ENCODE results near the gene KCNJ15.

- TF ChIP-seq POLR2AphosphoS5 (IDR thresholded peaks at IDR 0.05; ENCODE audit: low read length) (no peak), YY1 (IDR thresholded peaks at IDR 0.05; ENCODE audit: low read depth, low read length) (no peak), BACH1 (IDR thresholded peaks at IDR 0.05; ENCODE audit: borderline replicate concordance) (no peak), EP300 (IDR thresholded peaks at IDR 0.05; ENCODE audit: borderline replicate concordance in 1 of 2, control insufficient read depth in 1 of 2, low read depth in 2 of 2, low read length in 2 of 2) (no peak)
- TF ChIP-seq, protein P1, sequence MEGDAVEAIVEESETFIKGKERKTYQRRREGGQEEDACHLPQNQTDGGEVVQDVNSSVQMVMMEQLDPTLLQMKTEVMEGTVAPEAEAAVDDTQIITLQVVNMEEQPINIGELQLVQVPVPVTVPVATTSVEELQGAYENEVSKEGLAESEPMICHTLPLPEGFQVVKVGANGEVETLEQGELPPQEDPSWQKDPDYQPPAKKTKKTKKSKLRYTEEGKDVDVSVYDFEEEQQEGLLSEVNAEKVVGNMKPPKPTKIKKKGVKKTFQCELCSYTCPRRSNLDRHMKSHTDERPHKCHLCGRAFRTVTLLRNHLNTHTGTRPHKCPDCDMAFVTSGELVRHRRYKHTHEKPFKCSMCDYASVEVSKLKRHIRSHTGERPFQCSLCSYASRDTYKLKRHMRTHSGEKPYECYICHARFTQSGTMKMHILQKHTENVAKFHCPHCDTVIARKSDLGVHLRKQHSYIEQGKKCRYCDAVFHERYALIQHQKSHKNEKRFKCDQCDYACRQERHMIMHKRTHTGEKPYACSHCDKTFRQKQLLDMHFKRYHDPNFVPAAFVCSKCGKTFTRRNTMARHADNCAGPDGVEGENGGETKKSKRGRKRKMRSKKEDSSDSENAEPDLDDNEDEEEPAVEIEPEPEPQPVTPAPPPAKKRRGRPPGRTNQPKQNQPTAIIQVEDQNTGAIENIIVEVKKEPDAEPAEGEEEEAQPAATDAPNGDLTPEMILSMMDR (IDR thresholded peaks at IDR 0.05 in 2 of 3, conservative IDR thresholded peaks at IDR 0.05 in 1 of 3; ENCODE audit: control insufficient read depth in 2 of 3, extremely low read depth in 1 of 3, insufficient read depth in 1 of 3, low read depth in 3 of 3, low read length in 3 of 3): no peak
These were observed 35.1 kb downstream of the KCNJ15 start for GRCh38 chr21:38291874-38292273.

Data from GM12878 (cell line).